Bronchial epithelial cell (primary cell): ENCODE results near the gene NMT1. TPM values are rescaled to one million over a fixed set of nuclear protein-coding genes. Genes with fewer than 3 reads are reported as not detected.

ENCODE experiments used
- DNase-seq: peaks from one replicate; pipeline ENCODE4 v3.0.0-alpha.2; 2010; ENCODE audit warnings: low read depth
- FAIRE-seq: peaks from 2 replicates; lab custom pipeline; 2011; peaks lifted over from hg19 to GRCh38; lab: Jason Lieb, UNC
- H3K27me3 ChIP-seq: 2 replicates; pipeline ENCODE4 v1.5.1; 2011; ENCODE audit warnings: low read length; ENCODE audit not compliant: control insufficient read depth, insufficient read depth
- H3K36me3 ChIP-seq: 2 replicates; pipeline ENCODE4 v1.5.1; 2011; ENCODE audit warnings: low read length; ENCODE audit not compliant: control insufficient read depth, insufficient read depth
- H3K4me3 ChIP-seq: 2 replicates; pipeline ENCODE4 v1.5.1; 2011; ENCODE audit warnings: mild to moderate bottlenecking, low read depth, low read length, control low read depth
- CTCF ChIP-seq: IDR thresholded peaks from 2 replicates; pipeline ENCODE4 v1.5.1; 2011; ENCODE audit warnings: mild to moderate bottlenecking, moderate library complexity, low read length, control low read depth, inconsistent platforms; ENCODE audit not compliant: insufficient read depth, severe bottlenecking
- total RNA-seq: library from RNA; depleted of rRNA; stranded (reverse); fragments of >200 nt; gene quantifications from 2 replicates; pipeline ENCODE4 v1.2.1, GENCODE V29; 2014

Gene NMT1
- total RNA-seq, 1 donor from 2014 or later, result 54.2 TPM

DNA sequence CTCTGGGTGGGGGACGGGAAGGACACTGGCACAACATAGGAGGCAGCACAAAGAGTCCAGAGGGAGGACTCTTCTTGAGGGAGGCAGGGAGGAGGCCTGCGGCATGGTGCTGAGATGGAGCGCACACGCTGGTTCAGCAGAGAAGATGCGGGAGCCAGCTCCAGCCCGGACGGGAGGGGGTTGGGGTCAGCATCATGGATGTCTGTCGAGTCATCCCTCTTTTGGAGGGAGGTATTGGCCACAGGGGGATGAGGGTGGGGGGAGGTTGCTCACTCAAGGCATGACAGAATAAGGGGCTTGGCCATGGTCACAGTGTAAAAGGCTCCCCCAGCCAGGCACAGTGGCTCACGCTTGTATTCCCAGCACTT lies 29.0 kb upstream of the NMT1 start:
- no peaks in the 10 kb centered on the region for H3K27me3 ChIP-seq
- DNase-seq (no peak), FAIRE-seq (no peak)
- TF ChIP-seq CTCF, result no peak
- H3K4me3 ChIP-seq, result no peak overlapping the region
- peaks cover 46% of the 10 kb centered on the region for H3K36me3 ChIP-seq

- H3K27me3 ChIP-seq, result no peaks in the 10 kb centered on the region
- no peak for TF ChIP-seq CTCF
- DNase-seq (no peak), FAIRE-seq (no peak)
- H3K4me3 ChIP-seq, result no peak overlapping the region
- H3K36me3 ChIP-seq, result peaks cover 43% of the 10 kb centered on the region
Observed at GRCh38 chr17:45034599-45034998, 26.5 kb upstream of the NMT1 start.

DNA sequence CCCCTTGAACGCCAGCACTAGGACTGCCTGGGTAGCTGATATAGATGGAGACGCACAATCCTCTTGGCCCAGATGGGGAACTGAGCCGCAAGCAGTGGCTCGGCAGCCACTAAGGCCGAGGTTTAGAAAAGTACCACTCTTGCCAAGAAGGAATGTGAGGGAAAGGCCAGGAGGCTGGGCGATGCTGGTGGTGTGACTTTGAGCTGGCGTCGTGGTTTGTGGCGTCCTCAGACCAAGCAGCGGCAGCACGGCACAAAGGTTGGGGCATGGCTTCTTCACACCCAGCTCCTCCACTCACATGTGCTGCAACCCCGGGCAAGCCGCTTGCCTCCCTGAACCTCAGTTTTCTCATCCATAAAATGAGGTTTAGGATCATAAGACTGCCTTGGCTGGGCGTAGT lies 25.3 kb upstream of the NMT1 start:
- Histone ChIP-seq H3K4me3 (no peak overlapping the region), H3K27me3 (no peaks in the 10 kb centered on the region), H3K36me3 (peaks cover 33% of the 10 kb centered on the region)
- TF ChIP-seq CTCF, result no peak
- DNase-seq (no peak), FAIRE-seq (no peak)

- no peak overlapping the region for H3K4me3 ChIP-seq
- DNase-seq (no peak), FAIRE-seq (no peak)
- H3K27me3 ChIP-seq, result no peaks in the 10 kb centered on the region
- peaks cover 29% of the 10 kb centered on the region for H3K36me3 ChIP-seq
- TF ChIP-seq CTCF, result no peak
Observed at GRCh38 chr17:45036691-45037090, 24.4 kb upstream of the NMT1 start.

GRCh38 chr17:45038728-45039634 lies 22.1 kb upstream of the NMT1 start:
- Histone ChIP-seq H3K36me3 (peaks cover 17% of the 10 kb centered on the region), H3K4me3 (no peak overlapping the region), H3K27me3 (no peaks in the 10 kb centered on the region)
- FAIRE-seq (peak; percentile 55), DNase-seq (no peak)
- TF ChIP-seq CTCF, result no peak
